ENCODE data around the gene CRY2. TPM values are rescaled to one million over a fixed set of nuclear protein-coding genes. Genes with fewer than 3 reads are reported as not detected.

CRY2 gene
- polyA plus RNA-seq, 1 of the 3 experiments (the other 2 are of a cell fraction), result 6.7 TPM

- peaks cover 0 to 25% of the 10 kb centered on the region in 2 experiments for H3K36me3 ChIP-seq (replicated peaks in 1 of 2; ENCODE audit: control insufficient read depth in 1 of 2, insufficient read depth in 2 of 2, low read length in 1 of 2)
- no peaks in the 10 kb centered on the region for H3K27me3 ChIP-seq (ENCODE audit: insufficient read depth)
- H2AFZ ChIP-seq (ENCODE audit: low read depth), result no peak overlapping the region
- no peaks in the 10 kb centered on the region for H3K9me3 ChIP-seq
- DNase-seq, result peak; percentile 42
- peak overlapping the region in 1 of 2 experiments; percentile 76; a peak in 1 of 4 replicates for H3K27ac ChIP-seq (ENCODE audit: low read depth in 2 of 2, low read length in 1 of 2)
- peak overlapping the region; percentile 99 for H3K4me2 ChIP-seq
- H3K9me2 ChIP-seq, result no peaks in the 10 kb centered on the region
- peaks cover 9% of the 10 kb centered on the region; the same call in 1 of the 2 replicates for H4K20me1 ChIP-seq (ENCODE audit: insufficient read depth)
- TF ChIP-seq RAD21 (IDR thresholded peaks at IDR 0.05; ENCODE audit: low read length), result no peak
- TF ChIP-seq YY1 (IDR thresholded peaks at IDR 0.05; ENCODE audit: low read depth), result no peak
- no peak for TF ChIP-seq JUND (IDR thresholded peaks at IDR 0.05)
- no peak for TF ChIP-seq TEAD4 (IDR thresholded peaks at IDR 0.05; ENCODE audit: borderline replicate concordance, insufficient read depth)
- TF ChIP-seq EP300 (IDR thresholded peaks at IDR 0.05; ENCODE audit: borderline replicate concordance in 1 of 2, low read depth in 1 of 2, low read length in 1 of 2), result no peak
- TF ChIP-seq NRF1 (IDR thresholded peaks at IDR 0.05; ENCODE audit: low read depth, low read length), result no peak
- TF ChIP-seq FOSL2 (IDR thresholded peaks at IDR 0.05; ENCODE audit: borderline replicate concordance, low read depth), result no peak
- TF ChIP-seq POLR2AphosphoS5 (IDR thresholded peaks at IDR 0.05; ENCODE audit: low read depth, low read length), result no peak
- TF ChIP-seq RCOR1 (IDR thresholded peaks at IDR 0.05; ENCODE audit: low read length), result no peak
- no peak for TF ChIP-seq GABPA (IDR thresholded peaks at IDR 0.05; ENCODE audit: low read depth)
- TF ChIP-seq FOXM1 (IDR thresholded peaks at IDR 0.05; ENCODE audit: low read depth), result no peak
- TF ChIP-seq USF1 (IDR thresholded peaks at IDR 0.05; ENCODE audit: borderline replicate concordance, low read depth), result no peak
- ChIA-PET POLR2A (interaction anchor here (0.7 kb wide), 1 partner anchor 17 kb away, joined by 3 read pairs; no protein-coding TSS in a partner anchor), CTCF (interaction anchor here (1.1 to 2.8 kb wide), 3 partner anchors 18 to 130 kb away, joined by 3 to 17 read pairs (median 3); no protein-coding TSS in a partner anchor)
- no peaks in the 10 kb centered on the region for H3K79me2 ChIP-seq (ENCODE audit: insufficient read depth)
- no peaks in the 10 kb centered on the region for H3F3A ChIP-seq (replicated peaks; ENCODE audit: insufficient read depth)
- H3K9ac ChIP-seq, result peak overlapping the region; percentile 78
- peak overlapping the region; percentile 52 to 93 for H3K4me3 ChIP-seq (ENCODE audit: low read depth in 2 of 2, low read length in 1 of 2)
- WGBS (ENCODE audit: low lambda C conversion rate), result 63% methylated on average over 8 of the region's 8 CpGs
- H3K4me1 ChIP-seq (ENCODE audit: control insufficient read depth in 1 of 2, insufficient read depth in 2 of 2, low read depth in 1 of 2, low read length in 1 of 2), result peaks cover 11 to 37% of the 10 kb centered on the region in 2 experiments; a peak in 2 of 4 replicates
These were observed 53.8 kb downstream of the CRY2 start for GRCh38 chr11:45900916-45901617.

- Histone ChIP-seq H4K20me1 (ENCODE audit: insufficient read depth) (peaks cover 9% of the 10 kb centered on the region; the same call in 1 of the 2 replicates), H3K79me2 (ENCODE audit: insufficient read depth) (no peaks in the 10 kb centered on the region), H3K4me2 (peak overlapping the region; percentile 99), H3K9me3 (no peaks in the 10 kb centered on the region), H3K36me3 (replicated peaks in 1 of 2; ENCODE audit: control insufficient read depth in 1 of 2, insufficient read depth in 2 of 2, low read length in 1 of 2) (peaks cover 0 to 25% of the 10 kb centered on the region in 2 experiments), H3K9ac (no peak overlapping the region), H3K4me1 (ENCODE audit: control insufficient read depth in 1 of 2, insufficient read depth in 2 of 2, low read depth in 1 of 2, low read length in 1 of 2) (peaks cover 11 to 31% of the 10 kb centered on the region in 2 experiments; a peak in 2 of 4 replicates), H3K27me3 (ENCODE audit: insufficient read depth) (no peaks in the 10 kb centered on the region), H3F3A (replicated peaks; ENCODE audit: insufficient read depth) (no peaks in the 10 kb centered on the region), H2AFZ (ENCODE audit: low read depth) (no peak overlapping the region), H3K27ac (ENCODE audit: low read depth in 2 of 2, low read length in 1 of 2) (no peak overlapping the region), H3K9me2 (no peaks in the 10 kb centered on the region), H3K4me3 (ENCODE audit: low read depth in 2 of 2, low read length in 1 of 2) (no peak overlapping the region)
- ChIA-PET POLR2A (interaction anchor here (0.7 kb wide), 1 partner anchor 17 kb away, joined by 3 read pairs; no protein-coding TSS in a partner anchor), CTCF (interaction anchor here (1.0 to 2.8 kb wide), 4 partner anchors 29 to 131 kb away, joined by 3 to 17 read pairs (median 3); no protein-coding TSS in a partner anchor)
- no peak for DNase-seq
- 95% methylated on average over 4 of the region's 6 CpGs for WGBS (ENCODE audit: low lambda C conversion rate)
- TF ChIP-seq MAX (IDR thresholded peaks at IDR 0.05; ENCODE audit: low read depth) (no peak), FOSL2 (IDR thresholded peaks at IDR 0.05; ENCODE audit: borderline replicate concordance, low read depth) (no peak), IRF3 (IDR thresholded peaks at IDR 0.05; ENCODE audit: low read depth, low read length) (no peak), SIN3A (IDR thresholded peaks at IDR 0.05; ENCODE audit: borderline replicate concordance, low read depth, low read length) (no peak), PBX3 (IDR thresholded peaks at IDR 0.05) (no peak)
These were observed 54.4 kb downstream of the CRY2 start for GRCh38 chr11:45901626-45902025.
